HL-60 (cell line): ENCODE data around the gene NACC2.

Experiments
- DNase-seq, 2 experiments: peaks; one replicate each; pipeline ENCODE4 v3.0.0-alpha.2; 2010 to 2020; ENCODE audit warnings: low read depth in 1 of 2, low spot score in 1 of 2
- H3K27ac ChIP-seq: fragments of 250-450 bp; sonication (Bioruptor Pico); replicated peaks from 2 replicates; pipeline ENCODE4 v1.5.1; 2020; ENCODE audit warnings: mild to moderate bottlenecking, moderate library complexity
- H3K27me3 ChIP-seq: fragments of 250-450 bp; sonication (Bioruptor Pico); 2 replicates; pipeline ENCODE4 v1.5.1; 2021; ENCODE audit warnings: mild to moderate bottlenecking, moderate library complexity; ENCODE audit not compliant: insufficient read depth, poor library complexity, severe bottlenecking
- H3K4me3 ChIP-seq: replicated peaks from 2 replicates; pipeline ENCODE4 v1.5.1; 2011; ENCODE audit warnings: mild to moderate bottlenecking, control low read depth, low read length; ENCODE audit not compliant: insufficient read depth
- CTCF ChIP-seq: IDR thresholded peaks from one replicate; pipeline ENCODE4 v1.5.1; 2011; ENCODE audit warnings: low read length, control low read depth, inconsistent platforms; ENCODE audit not compliant: insufficient read depth
- GABPA ChIP-seq: IDR thresholded peaks from 2 replicates; pipeline ENCODE4 v1.6.1; 2012; ENCODE audit warnings: low read depth
- POLR2AphosphoS5 ChIP-seq: IDR thresholded peaks from 2 replicates; pipeline ENCODE4 v1.6.1; 2012; ENCODE audit warnings: low read depth
- REST ChIP-seq: IDR thresholded peaks from 2 replicates; pipeline ENCODE4 v1.6.1; 2012; ENCODE audit warnings: low read depth; ENCODE audit not compliant: insufficient replicate concordance
- SPI1 ChIP-seq: IDR thresholded peaks from 2 replicates; pipeline ENCODE4 v1.6.1; 2012; ENCODE audit warnings: low read depth, mild to moderate bottlenecking, borderline replicate concordance

The NACC2 gene

GRCh38 chr9:135993409-135993742 is 101.7 kb downstream of the NACC2 start:
- DNase-seq = no peak
- TF ChIP-seq GABPA (no peak), CTCF (no peak), REST (no peak), POLR2AphosphoS5 (no peak)
- no peak overlapping the region for H3K27ac ChIP-seq
- H3K27me3 ChIP-seq = no peaks in the 10 kb centered on the region
- H3K4me3 ChIP-seq = no peak overlapping the region

- DNase-seq = peak; percentile 30 to 77
- Histone ChIP-seq H3K27me3 (no peaks in the 10 kb centered on the region), H3K4me3 (no peak overlapping the region), H3K27ac (no peak overlapping the region)
- peak; percentile 16; the same call in 1 of the 2 replicates for TF ChIP-seq SPI1
- no peak for TF ChIP-seq CTCF
- TF ChIP-seq POLR2AphosphoS5 = no peak
- no peak for TF ChIP-seq GABPA
- TF ChIP-seq REST = no peak
Measured at GRCh38 chr9:135992486-135993408, 102.3 kb downstream of the NACC2 start.

GRCh38 chr9:135991771-135992170 is 103.3 kb downstream of the NACC2 start:
- Histone ChIP-seq H3K27me3 (no peaks in the 10 kb centered on the region), H3K4me3 (no peak overlapping the region), H3K27ac (no peak overlapping the region)
- no peak for TF ChIP-seq REST
- no peak for DNase-seq
